Central memory CD4-positive, alpha-beta T cell (primary cell): ENCODE results near the gene SIPA1L3.
"Not testable (repeated sequence)": the region's sequence is repeated elsewhere in the genome, so short reads cannot be mapped to it uniquely, and the experiment has no call there.

Experiments used
- DNase-seq: peaks from one replicate; pipeline ENCODE4 v3.0.0; 2022

SIPA1L3 gene

DNA sequence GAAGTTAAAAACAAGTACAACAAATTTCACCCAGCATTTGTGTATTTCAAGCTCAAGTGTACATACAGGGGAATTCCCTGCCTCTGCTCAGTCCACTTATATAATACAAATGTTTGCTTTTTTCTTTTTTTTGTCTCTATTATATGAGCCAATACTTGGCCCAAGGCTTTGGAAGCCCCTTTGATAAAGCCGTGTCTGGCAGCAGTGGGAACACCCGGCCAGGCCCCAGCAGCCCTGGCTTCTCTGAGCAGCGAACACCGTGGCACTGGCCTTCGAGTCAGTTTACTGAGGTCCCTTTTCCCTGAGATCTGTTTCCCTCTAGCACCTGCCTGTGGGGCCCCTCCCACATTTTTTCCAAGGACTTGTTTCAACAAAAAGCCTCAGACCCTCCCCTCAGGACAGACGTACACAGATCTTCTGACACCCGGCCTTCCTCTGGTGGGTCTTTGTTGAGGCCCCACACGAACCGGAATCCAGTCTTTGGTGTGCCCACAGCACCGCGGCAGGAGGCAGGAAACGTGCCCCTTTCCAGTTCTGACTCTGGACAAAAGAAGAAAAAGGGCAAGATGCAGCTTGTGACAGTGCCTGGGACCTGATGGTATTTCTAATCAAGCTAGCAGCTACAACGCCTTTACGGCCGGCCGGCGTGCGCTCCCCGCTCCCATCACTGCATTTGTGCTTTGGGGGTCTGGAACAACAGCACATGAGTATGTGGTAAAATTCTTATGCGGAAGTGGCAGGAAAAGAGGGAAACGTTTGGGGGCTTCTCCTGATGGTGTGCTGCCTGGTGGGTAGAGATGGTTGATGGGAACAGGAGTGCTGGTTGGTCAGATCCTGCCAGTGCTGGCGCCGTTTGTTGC, 13.8 kb downstream of the SIPA1L3 start:
- no peak for DNase-seq

DNA sequence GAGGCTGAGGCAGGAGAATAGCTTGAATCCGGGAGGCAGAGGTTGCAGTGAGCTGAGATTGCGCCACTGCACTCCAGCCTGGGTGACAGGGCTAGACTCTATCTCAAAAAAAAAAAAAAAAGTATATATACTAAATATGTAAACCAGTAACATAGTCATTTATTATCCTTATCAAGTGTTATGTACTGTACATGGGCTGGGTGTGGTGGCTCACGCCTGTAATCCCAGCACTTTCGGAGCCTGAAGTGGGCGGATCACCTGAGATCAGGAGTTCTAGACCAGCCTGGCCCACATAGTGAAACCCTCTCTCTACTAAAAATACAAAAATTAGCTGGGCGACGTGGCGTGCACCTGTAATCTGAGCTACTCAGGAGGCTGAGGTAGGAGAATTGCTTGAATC, 17.6 kb downstream of the SIPA1L3 start:
- DNase-seq: not testable (repeated sequence)

DNA sequence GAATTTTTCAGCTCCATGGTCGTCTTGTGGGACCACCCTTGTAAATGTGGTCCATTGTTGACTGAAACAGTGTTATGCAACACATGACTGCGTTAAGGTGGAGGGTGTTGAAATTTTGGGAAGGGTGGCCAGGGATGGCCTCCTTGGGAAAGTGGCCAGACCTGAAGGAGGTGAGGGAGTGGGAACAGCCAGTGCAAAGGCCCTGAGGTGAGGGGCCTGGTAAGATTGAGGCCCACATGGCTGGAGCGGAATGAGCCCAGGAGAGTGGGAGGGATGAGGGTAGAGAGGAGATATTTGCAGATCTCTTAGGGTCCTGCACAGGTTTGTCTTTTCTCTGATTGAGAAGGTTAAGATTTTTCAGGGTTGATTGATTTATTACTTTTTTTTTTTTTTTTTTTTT, 18.2 kb downstream of the SIPA1L3 start:
- no peak for DNase-seq

DNA sequence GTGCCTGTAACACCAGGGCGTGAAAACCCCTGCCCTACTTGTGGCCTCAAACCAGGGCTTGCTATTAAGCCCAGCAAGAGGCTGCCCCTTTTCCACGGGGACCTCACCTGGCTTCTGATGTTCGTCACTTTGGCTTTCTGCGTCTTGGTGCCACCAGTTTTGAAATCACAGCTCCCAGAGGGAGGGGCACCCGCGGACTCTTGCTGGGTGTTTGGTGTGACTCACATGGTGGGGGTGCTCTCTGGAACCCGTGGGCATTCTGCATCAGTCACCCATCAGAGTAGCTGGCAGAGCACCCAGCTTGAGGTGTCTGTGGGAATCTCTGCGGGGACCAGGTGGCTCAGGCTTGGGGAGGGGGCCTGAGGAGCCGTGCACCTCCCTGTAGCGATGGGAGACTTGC, 19.2 kb downstream of the SIPA1L3 start:
- DNase-seq: no peak

DNA sequence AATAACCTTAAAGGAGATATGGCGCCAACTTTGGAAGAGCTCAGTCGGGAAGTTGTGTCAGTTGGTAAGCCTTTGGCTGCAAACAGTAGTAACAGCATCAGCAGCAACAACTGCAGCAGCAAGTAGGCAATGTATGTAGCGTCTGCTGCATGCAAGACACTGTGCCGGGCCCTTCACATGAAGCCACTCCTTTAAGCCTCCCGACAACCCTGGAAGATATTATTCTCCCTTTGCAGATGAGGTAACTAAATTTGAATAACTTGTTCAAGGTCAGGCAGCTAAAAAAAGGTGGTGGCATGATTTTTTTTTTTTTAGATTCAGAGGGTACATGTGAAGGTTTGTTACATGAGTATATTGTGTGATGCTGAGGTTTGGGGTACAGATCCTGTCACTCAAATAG, 19.7 kb downstream of the SIPA1L3 start:
- DNase-seq: no peak

DNA sequence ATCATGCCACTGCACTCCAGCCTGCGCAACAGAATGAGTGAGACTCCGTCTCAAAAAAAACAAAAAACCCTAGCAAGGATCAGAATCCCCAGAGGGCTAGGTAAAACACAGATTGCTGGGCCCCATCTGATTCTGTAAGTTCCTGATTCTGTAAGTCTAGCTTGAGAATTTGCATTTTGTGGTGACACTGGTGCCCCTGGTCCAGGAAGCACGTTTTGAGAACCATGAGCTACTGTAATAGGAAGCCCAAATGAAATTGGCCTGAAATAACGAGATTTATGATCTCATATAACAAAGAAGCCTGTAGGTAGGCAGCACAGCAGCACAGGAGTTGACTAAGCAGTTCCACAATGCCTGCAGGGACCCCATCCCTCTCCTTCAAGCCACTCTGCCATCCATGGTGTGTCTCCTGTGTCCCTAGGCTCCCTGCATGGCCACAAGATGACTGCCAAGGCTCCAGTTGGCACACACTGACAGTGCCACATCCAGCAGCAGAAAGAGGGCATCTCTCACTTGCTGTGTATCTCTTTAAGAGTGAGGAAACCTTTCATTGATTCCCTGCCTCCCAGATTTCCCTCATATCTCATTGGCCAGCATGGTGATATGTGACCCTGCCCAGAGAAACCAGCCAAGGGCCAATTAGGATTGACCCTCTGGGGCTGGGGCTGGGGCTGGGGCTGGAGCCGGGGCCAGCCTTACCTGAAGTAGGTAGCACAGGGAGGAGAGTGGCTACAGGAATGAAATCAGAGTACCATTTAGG, 21.7 kb downstream of the SIPA1L3 start:
- DNase-seq: no peak

DNA sequence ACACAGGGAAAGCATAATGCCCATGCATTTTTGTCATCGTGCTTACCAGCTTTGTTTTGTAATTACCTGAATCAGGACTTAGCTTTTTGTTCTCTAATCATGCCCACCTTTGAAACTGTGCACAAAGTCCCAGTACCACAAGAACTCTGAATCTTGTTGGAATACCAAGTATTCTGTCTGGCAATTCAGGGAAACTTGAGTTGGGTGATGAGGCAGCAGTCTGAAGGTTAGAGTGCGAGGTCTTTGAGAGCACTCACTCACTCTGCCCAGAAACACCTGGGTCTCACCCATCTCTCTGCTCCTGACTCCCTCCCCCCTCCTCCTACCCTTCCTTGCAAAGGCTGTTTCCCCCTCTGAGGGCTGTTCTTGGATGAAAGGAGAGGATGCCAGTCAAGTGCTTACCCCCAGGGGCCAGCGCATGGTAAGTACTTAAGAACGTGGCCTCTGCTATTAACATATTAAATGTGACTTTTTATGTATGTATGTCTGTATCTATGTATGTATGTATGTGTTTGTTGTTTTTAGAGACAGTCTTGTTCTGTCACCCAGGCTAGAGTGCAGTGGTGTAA, 22.4 kb downstream of the SIPA1L3 start:
- no peak for DNase-seq

DNA sequence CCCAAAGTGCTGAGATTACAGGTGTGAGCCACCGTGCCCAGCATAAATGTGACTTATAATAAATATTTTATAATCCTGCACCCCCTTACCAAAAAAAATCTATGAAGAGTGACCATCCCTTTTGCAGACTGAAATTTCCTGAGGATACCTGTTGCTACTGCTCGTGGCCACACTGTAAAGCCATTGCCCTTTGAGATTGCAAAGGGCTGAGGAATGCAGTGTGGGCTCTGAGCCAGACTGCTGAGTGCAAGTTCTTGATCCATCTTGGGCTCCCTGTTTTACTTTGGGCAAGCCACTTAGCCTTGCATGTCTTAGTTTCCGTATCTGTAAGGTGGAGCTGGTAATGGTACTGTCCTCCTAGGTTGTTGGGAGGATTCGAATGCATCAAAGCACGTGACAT, 23.4 kb downstream of the SIPA1L3 start:
- no peak for DNase-seq

DNA sequence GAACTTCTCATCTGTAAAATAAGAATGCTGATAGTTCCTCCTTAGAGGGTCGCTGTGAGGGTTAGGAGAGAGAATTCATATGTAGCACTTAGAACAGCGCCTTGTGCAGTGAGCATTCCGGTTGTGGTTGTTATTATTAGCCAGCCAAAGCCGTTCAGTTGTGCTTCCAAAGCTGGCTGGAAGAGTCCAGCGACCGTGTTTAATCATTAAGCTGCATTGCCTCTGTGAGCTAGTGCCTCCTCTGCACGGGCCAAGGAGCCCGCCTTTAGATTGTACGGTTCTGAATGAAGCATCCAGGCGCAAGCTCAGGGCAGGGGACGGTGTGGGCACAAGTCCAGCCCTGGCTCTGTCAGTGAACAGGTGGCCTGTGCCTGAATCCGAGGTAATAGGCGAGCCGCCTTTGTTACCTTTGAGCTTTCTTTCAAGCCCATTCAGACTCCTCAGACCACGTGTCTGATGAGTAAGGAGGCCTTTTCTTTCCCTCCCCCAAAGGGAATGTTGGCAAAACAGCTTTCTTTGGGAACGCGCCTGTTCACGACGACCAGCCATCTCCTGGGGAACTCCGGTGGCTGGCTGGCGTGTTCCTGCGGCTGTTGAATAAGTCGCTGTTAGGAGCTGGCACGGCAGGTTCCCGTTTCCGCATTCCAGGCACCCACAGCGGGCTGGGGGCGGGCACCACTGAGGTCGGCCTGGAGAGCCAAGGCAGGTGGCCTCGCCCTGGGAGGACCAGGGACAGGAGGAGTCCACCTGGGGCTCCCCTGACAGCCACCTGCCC, 25.1 kb downstream of the SIPA1L3 start:
- DNase-seq: no peak

DNA sequence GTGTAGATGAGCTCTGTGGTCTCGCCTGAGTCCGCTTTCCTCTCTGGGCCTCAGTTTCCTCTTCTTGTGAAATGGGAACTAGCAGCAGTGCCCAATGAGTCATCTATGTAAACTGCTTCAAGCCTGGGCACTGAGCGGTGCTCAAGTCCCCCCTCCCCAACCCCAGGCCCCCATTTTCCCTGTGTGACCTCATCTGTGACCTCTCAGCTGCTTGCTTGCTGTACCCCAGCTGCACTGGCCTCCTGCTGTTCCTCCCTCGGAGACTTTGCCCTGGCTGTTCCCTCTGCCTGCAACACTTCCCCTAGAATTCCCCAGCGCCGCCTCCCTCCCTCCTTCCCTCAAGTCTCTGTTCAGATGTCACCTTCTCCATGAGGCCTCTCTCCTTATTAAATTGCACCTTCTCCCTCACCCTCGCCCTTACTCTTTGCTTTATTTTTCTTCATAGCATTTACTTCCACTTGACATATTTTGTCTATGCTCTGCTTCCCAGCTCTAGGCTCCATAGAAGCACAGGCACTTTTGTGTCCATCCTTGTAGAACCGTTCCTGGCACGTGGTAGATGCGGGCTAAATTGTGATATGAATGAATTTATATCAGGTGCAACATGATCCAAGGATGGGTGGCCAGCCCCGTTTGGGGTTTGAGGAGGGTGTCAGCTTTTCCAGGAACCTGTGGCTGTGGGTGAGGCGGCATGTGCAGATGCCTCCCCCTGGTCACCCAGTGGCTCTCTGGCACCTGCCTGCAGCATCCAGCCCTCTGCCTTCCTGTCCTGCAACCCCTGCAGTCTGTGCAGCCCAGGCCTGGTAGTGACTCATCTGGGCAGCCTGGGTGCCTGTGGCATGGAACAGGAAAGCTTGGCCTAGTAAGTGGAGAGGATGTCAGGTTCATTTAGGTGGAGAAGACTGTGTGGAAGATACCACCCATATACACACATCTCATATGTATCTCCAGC, 26.3 kb downstream of the SIPA1L3 start:
- no peak for DNase-seq

DNA sequence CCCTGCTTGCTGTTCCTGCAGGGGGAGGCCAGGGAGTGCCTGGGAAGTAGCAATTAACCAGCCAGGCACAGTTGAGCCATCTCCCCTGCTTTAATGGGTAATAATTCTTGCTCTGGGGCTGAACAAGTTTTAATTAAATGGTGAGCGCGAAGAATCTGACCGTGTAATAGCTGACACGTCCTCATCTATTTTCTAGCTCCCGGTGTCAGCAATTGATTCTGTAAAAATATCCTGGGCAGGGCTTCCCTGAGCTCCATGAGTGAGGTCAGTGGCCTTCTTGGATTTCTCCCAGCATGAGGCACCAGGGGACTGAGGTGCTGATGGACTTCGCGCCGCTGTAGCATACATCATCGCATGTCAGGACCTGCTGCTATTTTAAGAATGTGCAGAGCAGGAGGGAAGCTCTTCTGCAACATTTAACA, 26.9 kb downstream of the SIPA1L3 start:
- DNase-seq: no peak

DNA sequence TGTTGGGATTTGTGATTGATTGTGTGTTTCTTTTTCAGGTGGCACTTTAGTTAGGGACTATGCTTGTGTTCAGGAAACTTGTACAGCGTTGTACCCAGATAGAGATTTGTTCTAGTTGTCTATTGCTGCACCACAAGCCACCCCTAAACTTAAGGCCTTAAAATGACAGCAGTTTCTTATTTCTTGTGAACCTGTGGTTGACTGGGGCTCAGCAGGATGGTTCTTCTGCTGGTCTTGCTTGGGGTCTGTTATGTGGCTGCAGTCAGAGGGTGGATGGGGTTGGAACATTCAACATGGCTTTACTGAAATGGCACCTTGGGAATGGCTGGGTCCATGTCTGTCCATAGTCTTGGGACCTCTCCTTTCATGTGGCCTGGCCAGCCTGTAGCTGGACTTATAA, 28.3 kb downstream of the SIPA1L3 start:
- DNase-seq: no peak

DNA sequence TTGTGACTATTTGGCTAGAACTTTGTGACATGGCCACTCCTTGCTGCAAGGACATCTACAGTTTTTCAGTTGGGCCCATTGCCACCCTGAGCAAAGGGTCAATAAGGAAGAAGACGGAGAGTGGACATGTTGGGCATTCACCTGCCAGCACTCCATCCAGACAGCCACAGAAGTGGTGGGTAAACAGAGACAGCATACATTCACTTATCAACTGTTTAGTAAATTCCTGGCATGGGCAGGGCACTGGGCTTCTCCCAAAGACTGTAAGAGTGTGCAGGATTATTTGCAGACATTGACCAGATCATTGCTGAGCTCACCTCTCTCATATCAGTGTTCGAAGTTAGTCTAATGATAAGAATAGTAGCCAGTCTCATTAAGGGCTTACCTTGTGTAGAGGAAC, 29.2 kb downstream of the SIPA1L3 start:
- DNase-seq: no peak

DNA sequence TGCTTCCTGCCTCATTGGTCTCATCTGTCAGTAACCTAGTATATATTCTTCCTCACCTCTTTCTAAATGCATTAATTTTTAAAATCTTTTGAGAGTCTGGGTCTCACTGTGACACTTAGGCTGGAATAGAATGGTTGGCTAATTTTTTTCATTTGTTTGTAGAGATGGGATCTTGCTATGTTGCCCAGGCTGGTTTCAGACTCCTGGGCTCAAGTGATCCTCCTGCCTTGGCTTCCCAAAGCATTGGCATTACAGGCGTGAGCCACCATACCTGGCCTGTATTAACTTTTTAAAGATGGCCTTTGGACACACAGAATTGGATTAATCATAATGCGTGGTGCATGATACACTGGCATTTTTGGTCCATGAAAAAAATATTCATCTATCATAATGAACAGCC, 29.9 kb downstream of the SIPA1L3 start:
- DNase-seq: no peak

DNA sequence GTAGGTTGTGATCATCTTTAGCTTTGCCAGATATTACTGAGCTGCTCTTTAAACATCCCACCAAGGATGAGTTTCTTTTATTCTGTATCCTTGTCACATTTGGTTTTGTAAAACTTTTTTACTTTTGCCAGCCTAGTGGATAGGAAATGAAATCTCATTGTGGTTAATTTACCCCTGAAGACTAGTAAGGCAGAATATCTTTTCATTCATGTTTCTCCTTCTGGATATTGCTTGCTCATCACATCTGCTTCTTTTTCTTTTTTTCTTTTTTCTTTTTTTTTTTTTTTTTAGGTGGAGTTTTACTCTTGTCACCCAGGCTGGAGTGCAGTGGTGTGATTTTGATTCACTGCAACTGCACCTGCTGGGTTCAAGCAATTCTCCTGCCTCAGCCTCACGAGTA, 31.3 kb downstream of the SIPA1L3 start:
- DNase-seq: no peak

DNA sequence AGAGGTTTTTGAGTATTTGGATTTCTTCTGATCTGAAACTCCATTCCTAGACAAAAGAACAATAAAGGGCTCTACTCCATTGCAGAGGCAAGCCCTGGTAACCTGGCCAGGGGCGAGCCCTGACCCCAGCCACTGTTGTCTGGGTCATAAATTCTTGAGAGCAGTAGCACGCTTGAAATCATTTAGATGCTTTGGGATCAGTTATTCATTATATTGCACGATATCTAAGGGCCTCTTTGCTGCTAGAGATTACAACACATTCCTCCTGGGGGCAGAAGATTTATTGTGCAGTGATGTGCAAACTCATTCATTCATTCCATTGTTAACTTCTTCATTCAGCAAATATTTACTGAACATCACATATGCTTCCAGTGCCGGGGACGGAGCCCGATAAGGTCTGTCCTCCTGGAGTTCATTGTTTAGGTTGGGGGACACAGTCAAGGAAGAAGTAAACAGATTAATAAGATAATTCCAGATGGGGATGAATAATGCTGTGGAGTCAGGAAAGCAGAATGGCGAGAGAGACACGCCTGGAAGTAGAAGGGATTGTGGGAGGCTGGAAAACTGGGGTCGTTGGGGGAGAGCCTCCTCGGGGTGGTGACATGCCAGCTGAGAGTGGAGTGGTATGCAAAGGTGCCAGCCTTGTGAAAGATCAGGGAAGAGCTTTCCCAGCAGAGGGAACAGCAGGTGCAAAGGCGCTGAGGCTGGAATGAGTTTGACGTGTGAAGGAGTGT, 34.9 kb downstream of the SIPA1L3 start:
- no peak for DNase-seq

DNA sequence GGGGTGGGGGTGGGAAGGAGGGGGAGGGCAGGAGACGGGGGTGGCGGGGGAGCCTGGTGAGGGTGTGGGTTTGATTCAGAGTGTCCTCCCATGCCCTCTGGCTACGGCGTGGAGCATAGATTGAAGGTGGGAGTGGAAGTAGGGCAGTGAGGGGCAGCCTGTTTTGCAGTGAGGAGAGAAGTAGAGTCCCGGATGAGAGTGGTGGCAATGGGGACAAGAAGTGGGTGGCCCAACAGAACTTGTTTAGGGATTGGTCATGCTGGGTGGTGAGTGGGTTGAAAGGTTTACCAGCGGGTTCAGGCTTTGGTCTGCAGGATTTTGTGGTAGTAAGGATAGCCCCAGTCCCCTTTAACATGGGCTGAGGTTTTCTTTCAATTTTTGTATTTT, 35.5 kb downstream of the SIPA1L3 start:
- DNase-seq: no peak

DNA sequence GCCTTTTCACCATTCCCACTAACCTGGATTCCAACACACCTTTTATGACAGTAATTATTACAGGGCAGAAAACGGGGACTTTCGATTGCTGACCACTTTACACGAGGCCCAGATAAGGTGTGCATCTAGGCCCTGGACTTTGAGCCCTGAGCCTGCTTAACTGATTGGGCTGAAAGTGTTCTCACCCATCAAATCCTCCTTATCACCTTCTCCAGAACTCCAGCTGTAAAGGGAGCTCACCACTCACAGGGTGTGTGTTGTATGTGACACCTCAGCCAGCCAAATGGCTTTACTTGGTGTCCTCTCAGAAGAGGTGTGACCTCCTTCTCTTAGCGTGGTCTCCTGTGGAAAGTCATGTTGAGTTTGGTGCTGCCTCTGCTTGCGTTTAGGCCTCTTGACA, 36.5 kb downstream of the SIPA1L3 start:
- no peak for DNase-seq

DNA sequence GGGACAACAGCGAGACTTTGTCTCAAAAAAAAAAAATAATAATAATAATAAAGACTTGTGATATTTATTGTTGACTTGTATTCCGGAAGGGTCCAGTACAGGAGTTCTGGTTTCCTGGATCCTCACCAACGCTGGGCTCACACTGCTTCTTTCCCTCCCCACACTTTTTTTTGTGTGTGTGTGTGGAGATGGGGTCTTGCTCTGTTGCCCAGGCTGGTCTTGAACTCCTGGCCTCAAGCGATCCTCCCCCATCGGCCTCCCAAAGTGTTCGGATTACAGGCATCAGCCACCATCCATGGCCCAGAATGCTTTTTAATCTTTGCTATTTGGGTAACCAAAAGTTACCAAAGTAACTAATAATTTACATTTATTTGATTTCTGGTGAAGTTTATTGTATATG, 39.1 kb downstream of the SIPA1L3 start:
- DNase-seq: no peak

DNA sequence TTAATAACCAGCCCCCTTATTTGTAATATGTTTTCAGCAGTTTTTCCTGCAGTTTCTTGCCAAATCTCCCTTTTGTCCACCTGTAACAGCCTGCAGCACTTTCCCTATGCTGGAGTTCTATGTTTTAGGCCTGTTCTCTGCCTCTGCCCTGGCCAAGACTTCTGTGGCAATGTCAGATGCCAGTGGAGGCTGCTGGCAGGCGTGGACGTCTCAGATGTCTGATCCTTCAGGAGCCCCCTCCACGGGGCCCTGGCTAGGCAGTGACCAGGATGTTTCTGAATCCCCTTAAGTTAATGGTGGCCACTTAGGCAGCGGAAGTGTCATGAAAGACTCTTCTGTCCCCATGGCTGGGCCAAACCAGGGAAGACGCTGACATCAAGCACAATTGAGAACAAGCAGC, 40.8 kb downstream of the SIPA1L3 start:
- no peak for DNase-seq

DNA sequence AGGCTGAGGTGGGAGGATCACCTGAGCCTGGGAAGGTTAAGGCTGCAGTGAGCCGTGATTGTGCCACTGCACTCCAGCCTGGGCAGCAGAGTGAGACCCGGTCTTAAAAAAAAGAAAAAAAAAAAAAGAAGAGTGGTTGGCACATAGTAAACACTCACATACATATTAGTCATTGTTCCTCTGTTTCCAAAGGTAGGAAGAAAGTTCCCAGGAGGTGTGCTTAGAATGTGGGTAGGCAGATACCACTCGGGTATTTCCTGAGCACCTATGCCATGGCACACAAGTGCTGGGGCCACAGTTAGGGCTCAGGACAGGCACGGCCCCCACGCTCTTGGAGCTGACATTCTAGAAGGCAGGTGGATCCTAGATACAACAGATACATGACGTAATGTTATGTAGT, 41.4 kb downstream of the SIPA1L3 start:
- DNase-seq: no peak
